NOMO-1 treated with dmso at 0.1 percent for 144 hours (cell line): ENCODE results near the gene PPP1R14C.

Experiments used
- DNase-seq: peaks from one replicate; lab custom pipeline; 2025; ENCODE audit not compliant: unreplicated experiment; lab: John Stamatoyannopoulos, UW

PPP1R14C gene

DNA sequence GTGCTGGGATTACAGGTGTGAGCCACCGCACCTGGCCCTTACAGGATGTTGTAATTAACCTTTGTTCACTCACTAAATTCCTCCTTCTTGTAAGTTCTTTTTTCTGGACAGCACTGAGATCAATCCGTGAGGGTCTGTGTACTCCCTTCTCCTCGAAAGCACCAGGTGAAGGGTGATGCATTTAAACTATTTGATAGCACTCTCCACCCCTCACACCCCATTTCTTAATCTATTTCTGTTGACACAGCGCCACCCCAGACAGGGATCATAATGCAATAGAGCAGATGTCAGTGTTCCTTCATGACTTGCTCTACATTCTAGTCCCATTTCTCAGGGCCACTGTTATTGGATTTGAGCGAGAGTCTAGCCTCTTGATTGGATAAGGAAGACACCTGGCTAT lies 46.3 kb downstream of the PPP1R14C start:
- no peak for DNase-seq

DNA sequence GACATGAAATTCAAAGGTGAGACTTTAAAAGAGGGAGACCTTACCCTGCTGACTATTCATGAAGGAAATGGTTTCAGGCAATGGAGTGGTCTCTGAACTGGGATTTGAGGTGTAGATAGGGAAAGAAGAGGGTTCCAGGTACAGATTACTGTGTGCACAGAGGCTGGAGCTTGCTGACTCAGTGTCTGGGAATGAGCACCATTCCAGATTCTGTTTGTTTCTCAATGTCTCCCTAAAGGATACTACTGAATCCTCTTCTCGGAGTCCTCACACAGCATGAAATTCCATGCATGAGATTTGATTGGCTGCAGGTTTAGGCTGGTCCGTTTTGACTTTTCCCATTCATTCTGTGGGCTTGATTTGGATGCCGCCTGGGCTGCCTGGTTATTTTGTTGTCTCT lies 49.0 kb downstream of the PPP1R14C start:
- no peak for DNase-seq

DNA sequence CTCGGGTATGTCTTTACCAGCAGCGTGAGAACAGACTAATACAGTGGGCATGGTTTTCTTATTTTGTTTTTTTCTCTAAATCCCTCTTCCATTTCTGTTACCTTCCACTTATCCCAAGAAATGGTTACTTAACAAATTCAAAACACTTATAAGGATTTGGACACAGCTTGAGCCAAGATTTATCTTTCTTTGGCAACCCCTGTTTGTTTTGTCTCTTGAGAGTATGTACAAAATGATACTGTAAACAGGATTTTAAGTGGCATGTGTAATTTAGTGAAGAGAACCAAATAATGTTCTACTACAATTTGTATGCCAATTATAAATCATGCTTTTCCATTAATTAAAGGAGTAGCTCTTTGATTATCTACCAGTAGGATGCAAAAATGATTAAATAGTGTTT lies 51.4 kb downstream of the PPP1R14C start:
- no peak for DNase-seq

DNA sequence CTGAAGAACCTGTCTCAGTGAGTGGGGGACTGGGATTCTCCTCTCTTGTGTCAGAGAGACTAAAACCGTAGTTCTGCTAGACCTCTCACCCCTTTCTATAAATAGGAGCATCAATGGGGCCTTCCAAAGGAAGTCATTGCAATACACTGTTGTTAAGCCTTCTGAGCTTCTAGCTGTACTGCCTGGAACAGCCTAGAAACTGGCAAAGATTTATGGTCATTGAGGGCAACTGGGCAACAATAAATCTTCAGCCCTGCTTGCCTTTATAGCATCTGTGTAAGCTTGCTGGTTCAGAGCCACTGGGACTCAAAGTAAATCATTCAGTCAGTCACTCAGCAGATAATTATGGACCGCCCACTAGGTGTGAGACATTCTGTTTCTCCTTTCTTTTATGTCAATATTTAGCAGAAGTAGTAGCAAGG lies 53.2 kb downstream of the PPP1R14C start:
- peak; percentile 95 for DNase-seq

DNA sequence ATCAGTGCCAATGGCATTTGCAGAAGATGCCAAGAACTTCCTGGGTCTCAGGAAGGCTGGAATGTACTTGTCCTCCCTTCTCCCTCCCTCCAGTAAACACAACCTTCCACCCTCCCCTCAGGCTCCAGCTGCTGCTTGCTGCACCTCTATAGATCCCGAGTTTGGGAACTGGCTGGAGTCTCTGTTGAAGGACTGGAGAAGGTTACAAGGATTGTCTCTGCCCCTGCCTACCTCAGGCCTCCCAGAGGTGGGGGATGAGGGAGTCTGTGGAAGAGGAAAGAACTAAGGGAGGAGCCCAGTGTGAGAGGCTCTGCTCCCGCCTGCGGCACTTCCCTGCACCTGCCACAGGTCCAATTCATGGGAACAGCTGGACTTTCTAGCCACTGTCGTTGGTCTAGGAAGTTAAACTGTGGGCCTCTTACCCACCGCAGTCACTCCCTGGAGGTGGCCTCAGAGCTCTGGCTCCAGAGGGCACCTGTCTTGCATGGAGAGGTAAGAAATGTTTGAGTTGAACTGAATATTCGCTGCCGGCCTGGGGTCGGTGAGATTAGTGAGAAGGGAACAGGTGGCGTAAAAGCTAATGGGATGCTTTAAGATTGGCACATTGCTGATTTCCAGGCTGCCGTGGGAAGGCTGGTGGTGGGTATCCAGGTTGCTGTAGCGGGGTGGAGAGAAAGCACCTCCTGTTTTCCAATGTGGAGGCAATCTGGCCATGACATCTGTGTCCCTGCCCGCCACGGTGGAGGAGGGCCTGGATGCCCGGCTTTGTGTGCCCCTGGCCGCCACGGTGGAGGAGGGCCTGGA lies 54.3 kb downstream of the PPP1R14C start:
- DNase-seq = no peak

DNA sequence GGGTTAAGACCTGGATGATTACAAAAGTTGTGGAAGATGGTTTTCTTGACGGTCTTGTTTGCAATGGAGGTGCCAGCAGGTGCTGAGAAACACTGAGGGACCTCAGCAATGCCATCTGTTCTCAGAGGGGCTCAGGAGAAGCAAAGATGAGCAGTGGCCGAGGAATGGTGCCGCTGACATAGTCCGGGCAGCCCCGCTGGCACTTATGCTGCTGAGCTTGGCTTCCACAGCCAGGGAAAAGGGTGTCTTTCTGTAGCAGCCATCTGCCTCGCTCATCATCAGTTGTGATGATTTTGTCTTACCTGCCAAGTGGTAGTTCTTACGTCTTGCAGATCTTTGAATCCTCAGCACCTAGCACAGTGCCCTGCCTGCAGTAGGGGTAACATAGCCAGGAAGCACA lies 55.7 kb downstream of the PPP1R14C start:
- DNase-seq = no peak

DNA sequence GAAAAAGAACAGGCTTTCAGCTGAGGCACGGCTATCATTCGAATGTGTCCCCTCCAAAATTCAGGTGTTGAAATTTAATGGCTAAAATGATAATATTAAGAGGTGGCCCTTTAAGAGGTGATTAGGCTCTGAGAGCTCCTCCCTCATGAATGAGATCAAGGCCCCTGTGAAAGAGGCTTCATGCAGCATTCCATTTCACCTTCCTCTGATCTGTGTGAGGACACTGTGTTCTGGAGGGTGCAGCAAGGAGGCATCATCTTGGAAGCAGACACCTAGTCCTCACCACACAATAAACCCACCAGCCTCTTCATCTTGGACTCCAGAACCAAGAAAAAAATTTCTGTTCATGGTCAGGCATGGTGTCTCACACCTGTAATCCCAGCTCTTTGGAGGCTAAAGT lies 56.4 kb downstream of the PPP1R14C start:
- no peak for DNase-seq

DNA sequence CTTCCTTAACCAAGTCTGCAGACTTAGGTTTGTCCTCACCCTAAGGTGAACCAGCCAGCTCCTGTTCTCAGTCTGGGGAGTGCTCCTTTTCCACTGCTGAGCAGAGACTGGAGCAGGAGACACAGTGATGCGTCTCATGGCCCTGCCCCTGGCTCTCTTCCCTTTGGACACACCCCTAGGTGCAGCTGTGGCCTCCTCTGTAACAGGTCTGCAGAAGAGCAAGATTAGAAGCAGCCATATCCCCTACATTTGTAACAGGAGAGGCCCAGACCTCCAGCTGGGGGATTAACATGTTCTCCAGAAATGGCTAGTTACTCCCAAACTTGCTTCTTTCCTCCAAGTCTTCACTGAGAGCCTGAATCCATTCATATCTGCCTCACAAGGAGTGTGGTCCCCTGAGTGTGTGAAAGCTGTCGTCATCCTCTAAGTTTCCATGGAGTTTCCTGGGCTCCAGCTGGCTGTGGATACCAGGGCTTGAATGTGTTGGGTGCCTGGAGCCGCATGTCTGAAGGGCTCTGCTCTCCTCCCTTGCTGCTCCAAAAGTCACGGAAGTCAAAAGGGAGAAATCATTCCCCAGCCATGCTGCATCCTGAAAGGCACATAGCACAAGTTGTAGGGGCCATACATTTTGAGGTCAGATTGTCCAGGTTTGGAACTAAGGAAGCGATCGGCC lies 57.7 kb downstream of the PPP1R14C start:
- no peak for DNase-seq

DNA sequence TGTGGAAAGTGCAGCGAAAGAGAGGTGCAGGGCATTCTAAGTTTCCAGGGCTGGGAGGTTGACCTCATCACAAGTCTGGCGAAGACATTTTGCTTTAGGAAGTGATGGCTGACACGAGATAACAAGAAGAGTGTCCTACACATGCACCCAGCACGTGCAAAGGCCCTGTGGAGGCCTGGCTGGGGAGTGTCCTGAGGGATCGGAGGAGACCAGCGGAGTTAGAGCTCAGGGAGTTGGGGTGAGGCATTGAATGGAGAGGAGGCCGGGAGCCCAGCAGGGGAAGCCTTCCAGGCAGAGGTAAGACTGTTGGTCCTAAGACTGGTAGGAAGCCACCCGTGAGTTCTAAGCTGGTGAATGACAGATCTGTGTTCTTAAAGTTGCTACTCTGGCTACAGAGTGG lies 58.4 kb downstream of the PPP1R14C start:
- DNase-seq = no peak

DNA sequence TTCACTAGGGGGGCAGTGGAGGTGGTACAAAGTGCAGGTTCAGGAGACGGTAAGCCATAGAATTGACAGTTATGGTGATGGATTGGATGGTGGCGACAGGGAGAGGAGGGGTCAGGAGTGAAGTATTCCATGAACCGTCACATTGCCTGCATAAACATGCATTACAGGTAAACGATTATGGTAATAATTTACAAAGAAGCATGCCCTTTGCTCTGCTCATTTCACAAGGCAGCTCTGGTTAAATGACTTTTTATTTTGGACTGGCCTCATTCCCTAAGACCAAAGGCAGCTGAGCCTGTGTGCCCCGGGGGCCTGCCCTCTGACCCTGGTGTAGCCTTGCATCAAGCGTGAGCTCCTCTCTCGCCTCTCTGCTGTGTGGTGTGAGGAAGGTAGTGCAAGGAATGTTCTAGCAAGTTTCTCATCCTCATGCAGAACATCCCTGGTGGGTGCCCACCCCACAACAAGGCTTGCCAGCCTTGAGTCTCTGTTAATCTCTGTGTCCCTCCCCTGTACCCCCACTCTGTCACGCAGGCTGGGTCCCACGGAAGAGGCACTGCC lies 59.0 kb downstream of the PPP1R14C start:
- DNase-seq = no peak

DNA sequence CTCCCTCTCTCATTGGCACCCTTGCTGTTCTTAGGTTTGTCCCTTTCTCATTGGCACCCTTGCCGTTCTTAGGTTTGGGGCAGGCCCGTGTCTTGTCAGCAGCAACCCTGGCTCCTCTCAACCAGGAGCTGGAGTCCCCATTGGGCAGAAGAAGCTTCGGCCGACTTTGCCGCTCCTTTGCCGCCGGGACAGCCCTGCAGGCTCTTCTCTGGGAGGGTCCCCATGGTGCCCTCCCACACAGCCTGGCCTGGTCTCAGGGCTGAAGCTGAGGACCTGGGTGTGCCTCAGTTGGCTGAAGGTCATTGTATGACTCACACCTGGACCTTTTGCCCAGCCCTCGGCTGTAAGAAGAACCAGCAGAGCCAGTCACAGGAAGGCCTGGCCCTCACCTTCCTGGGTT lies 59.6 kb downstream of the PPP1R14C start:
- DNase-seq = no peak

DNA sequence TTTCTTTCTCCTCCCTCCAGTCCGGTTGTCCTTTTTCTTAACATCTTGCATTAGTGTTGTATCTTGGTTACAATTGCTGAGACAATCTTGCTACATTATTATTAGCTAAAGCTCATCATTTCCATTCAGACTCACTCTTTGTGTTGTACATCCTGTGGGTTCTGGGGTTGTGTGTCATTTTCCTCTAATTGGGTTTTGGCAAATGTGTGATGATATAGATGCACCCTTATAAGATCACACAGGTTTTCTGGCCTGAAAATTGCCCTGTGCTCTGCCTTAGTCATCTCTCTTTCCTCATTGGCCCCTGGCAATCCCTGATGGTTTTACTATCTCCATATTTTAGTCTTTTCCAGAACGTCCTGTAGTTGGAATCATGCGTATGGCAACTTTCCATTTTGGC lies 60.1 kb downstream of the PPP1R14C start:
- no peak for DNase-seq

DNA sequence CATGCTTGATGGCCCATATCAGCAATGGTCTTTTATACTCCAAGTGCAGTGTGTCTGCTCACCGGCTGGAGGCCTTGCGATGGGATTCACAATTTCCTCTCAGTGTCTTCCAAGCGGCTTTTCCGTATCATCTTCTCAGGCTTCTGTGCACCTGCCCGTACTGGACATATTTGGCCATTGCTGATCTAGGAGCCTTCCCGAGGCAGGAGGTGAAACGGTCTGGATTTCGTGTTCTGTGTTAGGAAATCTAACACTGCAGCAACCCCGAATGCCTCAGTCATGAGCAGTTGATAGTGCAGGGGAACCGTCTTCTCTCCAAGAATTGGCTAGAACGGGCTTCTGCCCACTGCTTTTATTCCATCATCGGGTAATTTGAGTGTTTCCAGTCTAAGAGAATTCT lies 60.5 kb downstream of the PPP1R14C start:
- no peak for DNase-seq

DNA sequence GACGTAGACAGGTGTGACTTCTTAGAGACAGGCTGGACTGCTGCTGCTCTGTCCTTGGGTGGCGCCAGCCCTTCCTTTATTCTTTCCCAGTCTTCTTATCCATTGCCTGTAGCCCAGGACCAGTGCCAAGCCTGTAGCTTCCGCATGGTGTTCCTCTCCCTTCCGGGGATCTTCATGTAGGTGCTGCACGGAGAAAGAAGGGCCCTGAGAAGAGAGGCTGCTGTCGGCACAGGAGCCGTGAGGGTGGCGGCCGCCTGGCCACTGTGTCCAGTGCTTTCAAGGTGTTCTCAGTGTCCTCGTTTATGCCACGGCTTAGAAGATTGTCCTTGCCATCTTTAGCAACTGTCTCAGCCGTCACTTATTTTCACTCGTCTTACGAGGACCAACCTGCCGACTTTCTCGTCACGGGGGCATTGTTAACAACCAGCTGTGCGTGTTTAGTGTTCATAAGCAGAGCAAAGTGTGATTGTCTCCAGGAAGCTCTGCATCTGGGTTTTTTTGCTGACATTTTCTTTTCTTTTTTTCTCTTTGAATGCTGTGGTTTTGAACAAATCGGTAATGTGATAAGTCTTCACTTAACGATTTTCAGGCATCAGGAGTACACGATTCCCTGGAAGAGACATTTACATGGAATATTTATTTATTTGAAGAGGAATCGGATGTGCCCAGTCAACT lies 61.2 kb downstream of the PPP1R14C start:
- no peak for DNase-seq

DNA sequence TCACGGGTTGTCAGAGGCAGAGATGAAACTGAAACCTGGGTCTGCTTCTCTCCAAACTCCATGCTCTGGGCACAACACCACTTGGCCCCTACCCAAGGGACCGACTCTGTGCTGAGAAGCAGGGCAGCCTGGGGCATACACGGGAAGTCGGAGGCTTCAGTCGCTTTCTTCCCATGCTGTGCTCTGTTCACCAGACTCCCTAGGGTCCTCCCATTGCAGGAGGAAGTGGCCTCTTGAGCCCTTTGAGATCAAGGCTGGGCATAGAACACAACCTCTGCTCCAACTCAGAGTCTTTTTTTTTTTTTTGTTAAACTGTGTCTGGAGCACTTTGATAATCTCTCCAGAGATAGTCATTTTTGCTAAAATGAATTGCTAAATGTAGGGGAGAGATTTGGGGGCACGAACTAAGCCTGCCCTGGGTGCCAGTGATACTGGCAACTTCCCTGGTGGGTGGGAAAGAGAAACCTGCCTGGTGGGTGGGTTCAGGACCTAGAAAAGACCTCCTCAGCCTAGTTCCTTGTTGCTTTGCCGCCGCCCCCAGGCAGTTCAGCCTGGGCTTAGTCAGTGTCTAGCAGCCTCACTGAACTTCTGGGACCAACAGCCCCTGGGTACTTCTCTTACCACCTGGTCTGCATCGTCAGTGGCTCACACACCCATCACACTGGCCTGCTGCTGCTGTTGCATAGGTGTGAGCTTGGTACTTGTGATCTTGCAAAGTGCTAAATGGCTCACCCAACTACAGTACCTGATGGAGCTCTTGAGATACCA lies 62.0 kb downstream of the PPP1R14C start:
- no peak for DNase-seq

DNA sequence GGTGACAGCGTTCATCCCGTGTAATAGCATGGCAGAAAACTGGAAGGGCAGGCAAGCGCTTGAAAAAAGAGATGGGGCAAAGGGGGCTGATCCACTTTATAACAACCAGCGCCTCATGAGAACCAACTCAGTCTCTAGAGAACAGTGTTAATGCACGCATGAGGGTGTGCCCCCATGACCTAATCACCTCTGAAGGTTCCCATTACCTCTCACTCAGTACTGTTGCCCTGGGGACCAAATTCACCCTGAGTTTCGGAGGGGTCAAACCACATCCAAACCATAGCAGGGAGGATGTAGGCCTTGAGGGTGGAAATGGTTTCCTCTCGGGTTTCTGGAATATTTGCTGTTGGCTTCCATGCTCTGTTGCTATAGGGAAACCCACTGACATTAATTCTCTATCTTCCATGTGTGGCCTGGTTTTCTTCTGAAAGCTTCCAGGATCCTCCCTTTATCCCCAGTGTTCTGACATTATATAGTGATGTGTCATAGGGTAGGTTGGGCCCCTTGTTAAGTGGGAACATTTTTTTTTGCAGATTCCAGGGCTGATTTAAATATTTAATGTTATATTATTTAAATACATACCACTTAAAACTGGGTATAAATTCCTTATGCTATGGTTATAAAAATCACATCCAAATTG lies 65.2 kb downstream of the PPP1R14C start:
- DNase-seq = no peak

DNA sequence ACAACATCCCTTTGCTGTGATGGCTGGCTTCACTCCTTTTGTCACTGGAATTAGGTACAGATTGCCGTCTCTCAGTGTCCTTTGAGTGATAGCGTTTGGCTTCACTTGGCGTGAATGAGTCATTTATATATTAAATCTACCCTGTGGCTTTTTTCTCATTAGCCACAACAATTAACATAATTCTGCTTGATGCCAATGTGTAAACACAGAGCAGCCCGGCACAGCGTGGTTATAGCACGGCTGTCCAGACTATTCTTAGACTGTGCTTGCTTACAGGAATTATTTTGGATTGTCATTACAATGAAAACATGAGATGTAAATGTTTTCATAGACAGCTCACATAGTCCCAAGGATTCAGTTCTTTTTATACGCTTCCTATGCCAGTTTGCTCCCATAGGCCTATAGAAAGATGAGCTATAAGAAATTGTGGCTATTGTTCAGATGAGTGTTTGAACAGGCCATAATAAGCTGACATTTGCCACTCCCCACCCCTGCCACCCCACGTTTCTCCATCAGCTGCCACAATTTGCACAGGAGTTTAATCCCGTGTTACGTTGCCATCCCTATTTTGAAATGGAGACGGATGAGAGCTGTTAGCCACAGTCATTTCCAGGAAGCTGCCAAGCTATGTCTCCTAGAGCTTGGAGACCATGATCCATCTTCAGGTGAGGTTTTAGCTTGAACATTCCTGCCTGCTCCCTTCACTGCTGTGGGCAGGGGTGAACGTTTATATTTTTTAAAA lies 65.9 kb downstream of the PPP1R14C start:
- no peak for DNase-seq

DNA sequence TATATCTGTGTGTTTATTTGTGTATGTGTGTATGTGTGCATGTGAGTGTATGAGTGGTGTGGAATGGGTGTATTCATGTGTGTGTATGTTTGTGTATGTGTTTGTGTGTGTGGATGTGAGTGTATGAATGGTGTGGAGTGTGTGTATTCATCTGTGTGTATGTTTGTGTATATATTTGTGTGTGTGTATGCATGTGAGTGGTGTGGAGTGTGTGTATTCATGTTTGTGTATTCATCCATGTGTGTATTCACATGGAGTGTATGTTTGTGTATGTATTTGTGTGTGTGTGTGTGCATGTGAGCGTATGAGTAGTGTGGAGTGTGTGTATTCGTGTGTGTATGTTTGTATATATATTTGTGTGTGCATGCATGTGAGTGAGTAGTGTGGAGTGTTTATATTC lies 66.6 kb downstream of the PPP1R14C start:
- DNase-seq = no peak

DNA sequence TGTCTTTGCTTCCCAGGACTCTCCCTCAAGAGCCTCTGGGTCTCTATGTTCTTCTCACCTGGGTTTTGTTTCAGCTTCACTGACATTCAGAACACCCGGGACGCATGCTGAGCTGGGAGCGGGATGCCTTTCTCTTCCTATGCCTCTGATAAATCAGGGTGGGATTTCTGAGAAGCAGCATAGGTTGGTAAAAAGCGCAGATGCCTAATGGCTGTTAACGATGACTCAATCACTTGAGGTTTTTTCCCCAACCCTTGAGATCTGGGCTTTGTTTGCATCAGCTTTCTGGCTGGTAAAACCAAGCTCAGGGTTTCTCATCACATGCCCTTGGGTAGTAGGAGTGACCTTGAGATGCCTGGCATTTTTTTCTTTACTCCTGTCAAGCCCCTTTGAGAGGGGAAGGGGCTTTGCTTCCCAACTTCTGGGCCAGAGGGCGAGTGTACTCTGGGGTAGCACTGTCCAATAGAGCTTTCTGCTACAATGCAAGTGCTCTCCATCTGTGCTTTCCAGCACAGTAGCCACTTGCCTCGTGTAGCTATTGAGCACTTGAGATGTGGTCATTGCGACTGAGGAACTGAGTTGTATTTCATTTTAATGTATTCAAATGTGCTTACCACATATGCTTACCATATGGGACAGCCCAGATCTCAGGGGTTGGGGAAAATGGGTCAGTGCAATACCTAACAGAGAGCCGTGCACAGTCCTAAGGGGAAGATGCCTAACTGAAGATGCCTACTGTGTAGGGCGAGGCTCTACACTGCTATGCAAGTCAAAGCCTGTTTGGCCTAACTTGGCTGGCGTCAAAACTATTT lies 69.1 kb downstream of the PPP1R14C start:
- no peak for DNase-seq
